ENCODE measurements around the gene PLXND1.

DNA sequence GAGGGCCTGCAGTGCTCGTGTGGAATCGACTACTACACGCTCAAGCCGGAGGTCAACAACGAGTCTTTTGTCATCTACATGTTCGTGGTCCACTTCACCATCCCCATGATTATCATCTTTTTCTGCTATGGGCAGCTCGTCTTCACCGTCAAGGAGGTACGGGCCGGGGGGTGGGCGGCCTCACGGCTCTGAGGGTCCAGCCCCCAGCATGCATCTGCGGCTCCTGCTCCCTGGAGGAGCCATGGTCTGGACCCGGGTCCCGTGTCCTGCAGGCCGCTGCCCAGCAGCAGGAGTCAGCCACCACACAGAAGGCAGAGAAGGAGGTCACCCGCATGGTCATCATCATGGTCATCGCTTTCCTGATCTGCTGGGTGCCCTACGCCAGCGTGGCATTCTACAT lies 74.2 kb downstream of the PLXND1 start:
- TF ChIP-seq, protein P1, sequence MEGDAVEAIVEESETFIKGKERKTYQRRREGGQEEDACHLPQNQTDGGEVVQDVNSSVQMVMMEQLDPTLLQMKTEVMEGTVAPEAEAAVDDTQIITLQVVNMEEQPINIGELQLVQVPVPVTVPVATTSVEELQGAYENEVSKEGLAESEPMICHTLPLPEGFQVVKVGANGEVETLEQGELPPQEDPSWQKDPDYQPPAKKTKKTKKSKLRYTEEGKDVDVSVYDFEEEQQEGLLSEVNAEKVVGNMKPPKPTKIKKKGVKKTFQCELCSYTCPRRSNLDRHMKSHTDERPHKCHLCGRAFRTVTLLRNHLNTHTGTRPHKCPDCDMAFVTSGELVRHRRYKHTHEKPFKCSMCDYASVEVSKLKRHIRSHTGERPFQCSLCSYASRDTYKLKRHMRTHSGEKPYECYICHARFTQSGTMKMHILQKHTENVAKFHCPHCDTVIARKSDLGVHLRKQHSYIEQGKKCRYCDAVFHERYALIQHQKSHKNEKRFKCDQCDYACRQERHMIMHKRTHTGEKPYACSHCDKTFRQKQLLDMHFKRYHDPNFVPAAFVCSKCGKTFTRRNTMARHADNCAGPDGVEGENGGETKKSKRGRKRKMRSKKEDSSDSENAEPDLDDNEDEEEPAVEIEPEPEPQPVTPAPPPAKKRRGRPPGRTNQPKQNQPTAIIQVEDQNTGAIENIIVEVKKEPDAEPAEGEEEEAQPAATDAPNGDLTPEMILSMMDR (IDR thresholded peaks at IDR 0.05) = no peak
- no peak for TF ChIP-seq POLR2AphosphoS5 (IDR thresholded peaks at IDR 0.05)
